Left ventricle myocardium inferior (tissue), 1 donor: ENCODE results near the gene CFAP92. TPM values are rescaled to one million over a fixed set of nuclear protein-coding genes. Genes with fewer than 3 reads are reported as not detected.

Experiments
- DNase-seq: peaks from one replicate; pipeline ENCODE4 v3.0.0-alpha.2; 2020
- H3K27ac ChIP-seq: fragments of 200-600 bp; replicated peaks from 2 replicates; pipeline ENCODE4 v1.8.0; 2021
- H3K27me3 ChIP-seq: fragments of 200-600 bp; 2 replicates; pipeline ENCODE4 v1.8.0; 2021; ENCODE audit warnings: low read depth
- H3K36me3 ChIP-seq: fragments of 200-600 bp; 2 replicates; pipeline ENCODE4 v1.8.0; 2021
- H3K4me1 ChIP-seq: fragments of 200-600 bp; 2 replicates; pipeline ENCODE4 v1.8.0; 2021
- H3K4me3 ChIP-seq: fragments of 200-600 bp; 2 replicates; pipeline ENCODE4 v1.8.0; 2021; ENCODE audit warnings: mild to moderate bottlenecking, moderate library complexity
- H3K9me3 ChIP-seq: fragments of 200-600 bp; replicated peaks from 2 replicates; pipeline ENCODE4 v1.8.0; 2021
- CTCF ChIP-seq: fragments of 200-600 bp; IDR thresholded peaks from 2 replicates; pipeline ENCODE4 v1.8.0; 2021; ENCODE audit warnings: antibody characterized with exemption, mild to moderate bottlenecking, borderline replicate concordance
- intact Hi-C: fragments of 100-400 bp; cut with micrococcal nuclease; formaldehyde crosslinking; loops from one replicate; pipeline ENCODE4 v1.11.0; 2022
- total RNA-seq: library from RNA; stranded (reverse); fragmentation: NEBNext Ultra II Directional; extraction: Animal tissue kit (Norgen Biotek cat#: 25700); gene quantifications from one replicate; pipeline ENCODE4 v1.2.1, GENCODE V29; 2021
- donor health status: DM: no; HTN: yes; CAD: no; lungs with severe emphysema.

CFAP92 gene
- total RNA-seq, 1 donor from 2014 or later, result 0.25 TPM

DNA sequence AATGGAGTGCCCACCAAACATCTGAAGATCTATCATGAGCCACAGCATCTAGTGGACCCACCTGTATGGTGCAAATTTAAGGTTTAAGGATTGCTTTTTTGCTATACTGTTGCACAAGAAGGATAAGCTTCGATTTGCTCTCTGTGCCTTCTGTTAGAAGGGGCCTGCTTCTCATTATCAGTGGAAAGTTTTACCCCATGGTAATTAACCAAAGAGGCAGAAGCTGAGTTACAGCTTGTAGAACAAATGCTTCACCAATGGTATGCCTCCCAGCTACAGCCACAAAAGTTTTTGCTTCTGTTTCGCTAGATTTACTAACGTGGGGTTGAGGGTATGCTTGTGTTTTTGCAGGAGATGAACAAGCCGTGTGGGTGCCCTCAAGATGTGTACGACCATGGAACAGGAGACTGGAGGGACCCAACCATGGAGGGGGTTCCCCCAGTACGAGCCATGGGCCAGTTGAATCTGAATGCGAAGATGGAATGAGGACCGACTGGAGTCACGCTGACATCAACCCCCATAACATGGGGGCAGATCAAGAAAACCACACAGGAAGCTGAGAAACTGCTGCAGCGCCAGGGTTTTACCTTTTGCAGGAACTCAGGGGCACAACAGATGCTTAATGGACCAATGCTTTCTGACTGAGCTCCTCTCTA lies 70.9 kb downstream of the CFAP92 start:
- Histone ChIP-seq H3K36me3 (no peaks in the 10 kb centered on the region), H3K4me3 (no peak overlapping the region), H3K9me3 (peaks cover 21% of the 10 kb centered on the region), H3K27me3 (no peaks in the 10 kb centered on the region), H3K4me1 (no peaks in the 10 kb centered on the region), H3K27ac (no peak overlapping the region)
- TF ChIP-seq CTCF, result no peak
- no peak for DNase-seq
- intact Hi-C loops, result no loop called here

- H3K9me3 ChIP-seq, result peaks cover 18% of the 10 kb centered on the region
- H3K4me1 ChIP-seq, result no peaks in the 10 kb centered on the region
- H3K36me3 ChIP-seq, result peaks cover 12% of the 10 kb centered on the region
- intact Hi-C loops, result no loop called here
- H3K4me3 ChIP-seq, result no peak overlapping the region
- no peak for DNase-seq
- no peak overlapping the region for H3K27ac ChIP-seq
- H3K27me3 ChIP-seq, result no peaks in the 10 kb centered on the region
- no peak for TF ChIP-seq CTCF
Measured at GRCh38 chr3:128919988-128920387, 73.9 kb downstream of the CFAP92 start.

- Histone ChIP-seq H3K27me3 (no peaks in the 10 kb centered on the region), H3K9me3 (peaks cover 13% of the 10 kb centered on the region), H3K27ac (no peak overlapping the region), H3K4me1 (peaks cover 3% of the 10 kb centered on the region), H3K4me3 (no peak overlapping the region), H3K36me3 (peaks cover 39% of the 10 kb centered on the region)
- intact Hi-C loops, result no loop called here
- no peak for DNase-seq
- peak; percentile 50 for TF ChIP-seq CTCF
Measured at GRCh38 chr3:128917291-128917690, 76.6 kb downstream of the CFAP92 start.

DNA sequence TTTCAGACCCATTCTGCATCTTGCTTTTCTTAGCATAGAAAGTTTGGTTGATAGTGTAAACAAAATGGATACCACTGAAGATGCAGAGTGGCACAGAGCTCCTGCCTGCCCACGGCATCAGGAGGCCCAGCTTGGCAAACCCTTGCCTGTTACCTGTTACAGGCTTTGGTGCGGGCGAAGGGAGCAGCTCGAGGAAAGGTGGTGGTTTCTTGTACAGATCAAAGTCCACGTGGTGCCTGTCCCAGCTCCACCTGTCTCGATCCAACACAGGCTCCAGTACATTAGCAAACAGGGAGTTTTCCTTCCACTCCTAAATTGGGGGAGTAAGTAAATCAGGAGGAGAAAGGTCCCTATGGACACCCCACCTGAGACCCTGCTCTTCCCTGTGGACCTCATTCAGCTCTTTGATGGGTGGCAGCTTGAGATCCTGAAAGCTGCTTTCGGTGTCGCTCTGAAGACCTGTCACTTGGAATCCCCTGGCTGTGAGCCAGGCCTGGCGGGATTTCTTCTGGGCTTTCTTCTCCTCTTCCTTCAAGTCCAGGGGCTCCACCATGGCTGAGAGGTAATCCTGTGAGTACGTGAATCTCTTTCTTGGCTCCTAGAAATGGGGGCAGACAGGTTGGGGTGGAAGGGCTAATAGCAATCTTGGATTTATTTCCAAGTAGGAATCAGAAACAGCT lies 78.8 kb downstream of the CFAP92 start:
- no peak overlapping the region for H3K27ac ChIP-seq
- H3K27me3 ChIP-seq, result no peaks in the 10 kb centered on the region
- TF ChIP-seq CTCF, result no peak
- intact Hi-C loops, result no loop called here
- no peak overlapping the region for H3K4me3 ChIP-seq
- no peak for DNase-seq
- peaks cover 61% of the 10 kb centered on the region for H3K36me3 ChIP-seq
- H3K4me1 ChIP-seq, result peaks cover 25% of the 10 kb centered on the region
- H3K9me3 ChIP-seq, result no peaks in the 10 kb centered on the region

- H3K27me3 ChIP-seq, result no peaks in the 10 kb centered on the region
- H3K36me3 ChIP-seq, result peaks cover 91% of the 10 kb centered on the region
- H3K4me3 ChIP-seq, result no peak overlapping the region
- H3K9me3 ChIP-seq, result no peaks in the 10 kb centered on the region
- H3K4me1 ChIP-seq, result peaks cover 25% of the 10 kb centered on the region
- no peak for TF ChIP-seq CTCF
- peak overlapping the region; percentile 86 for H3K27ac ChIP-seq
- intact Hi-C loops, result no loop called here
- peak; percentile 66 for DNase-seq
Measured at GRCh38 chr3:128911911-128912310, 82.0 kb downstream of the CFAP92 start.
